NCI-H2107 treated with DMSO at 0.1 percent for 48 hours (cell line): ENCODE data around the gene CHD1L.
A peak's percentile ranks its signal among the peaks of the same experiment; 100 is the strongest.
"Not testable (repeated sequence)": the region's sequence is repeated elsewhere in the genome, so short reads cannot be mapped to it uniquely, and the experiment has no call there.

Experiments
- DNase-seq: peaks from one replicate; lab custom pipeline; 2025; ENCODE audit not compliant: unreplicated experiment; lab: John Stamatoyannopoulos, UW

The CHD1L gene

GRCh38 chr1:147242449-147243227 lies at the start of gene CHD1L:
CHD1L (plus strand) TSS chr1:147242684; CDS start chr1:147242704, 20 bp downstream.
- peak; percentile 87 for DNase-seq

- not testable (repeated sequence) for DNase-seq
These were observed 45.2 kb upstream of the CHD1L start for GRCh38 chr1:147197324-147197723.

DNA sequence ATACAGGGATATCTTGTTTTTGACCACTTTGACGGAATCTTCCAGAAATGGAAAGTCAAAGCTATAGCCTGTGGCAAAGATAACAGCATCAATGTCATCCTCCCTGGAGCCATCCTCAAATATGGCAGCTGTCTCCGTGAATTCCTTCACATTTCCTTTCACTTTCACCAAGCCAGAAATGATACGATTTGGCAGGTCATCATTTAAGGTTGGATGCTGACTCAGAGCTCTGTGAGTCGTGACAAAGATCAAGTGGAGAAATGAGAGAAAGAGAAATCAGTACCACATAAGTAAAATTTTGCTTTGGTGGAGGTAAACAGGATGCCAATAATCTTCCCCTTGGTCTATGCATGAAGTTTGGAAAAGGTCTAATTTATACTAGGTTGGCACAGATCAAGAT lies 41.2 kb upstream of the CHD1L start:
- no peak for DNase-seq

GRCh38 chr1:147201786-147202185 lies 40.7 kb upstream of the CHD1L start:
- DNase-seq, result no peak

GRCh38 chr1:147202576-147202975 lies 39.9 kb upstream of the CHD1L start:
- DNase-seq, result no peak

- no peak for DNase-seq
These were observed 38.4 kb upstream of the CHD1L start for GRCh38 chr1:147204080-147204479.

GRCh38 chr1:147207192-147207591 lies 35.3 kb upstream of the CHD1L start:
- DNase-seq, result no peak

GRCh38 chr1:147208619-147209018 lies 33.9 kb upstream of the CHD1L start:
- DNase-seq, result no peak

GRCh38 chr1:147209825-147210821 lies 32.4 kb upstream of the CHD1L start:
- no peak for DNase-seq

DNA sequence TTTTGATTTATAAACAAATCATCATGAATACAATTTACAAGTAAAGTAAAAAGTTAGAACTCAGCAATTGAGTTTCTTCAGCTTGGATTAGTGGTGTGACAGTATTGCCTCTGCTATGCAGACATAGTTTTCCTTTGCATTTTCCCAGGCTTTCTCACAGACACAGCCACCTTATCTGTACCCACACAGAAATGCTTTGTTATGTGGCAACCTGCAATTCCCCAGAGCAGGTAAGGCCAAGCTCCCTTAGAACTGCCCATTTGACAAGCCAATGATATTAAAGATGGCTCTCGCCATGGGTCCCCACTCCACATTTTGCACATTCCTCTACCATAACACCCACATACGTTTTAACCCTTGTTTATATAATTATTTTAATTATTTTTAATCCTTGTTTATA lies 31.5 kb upstream of the CHD1L start:
- DNase-seq, result no peak

DNA sequence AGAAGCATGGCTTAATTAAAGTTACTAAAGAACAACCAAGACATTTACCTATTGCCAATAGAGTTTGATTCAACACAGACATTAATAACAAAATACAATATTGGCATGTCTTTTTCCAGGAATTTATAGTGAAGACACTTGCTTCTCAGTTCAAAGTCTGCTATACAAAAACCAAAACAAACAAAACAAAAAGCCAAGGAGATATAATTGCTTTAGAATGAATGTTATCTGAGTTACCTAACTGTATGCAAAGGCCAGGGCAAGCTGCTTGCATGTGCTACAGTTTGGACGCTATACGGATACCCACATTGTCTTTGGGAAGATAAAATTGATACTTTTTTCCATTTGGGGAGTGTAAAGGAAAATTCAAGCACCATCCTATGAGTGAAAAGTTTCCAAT lies 30.9 kb upstream of the CHD1L start:
- DNase-seq, result no peak

DNA sequence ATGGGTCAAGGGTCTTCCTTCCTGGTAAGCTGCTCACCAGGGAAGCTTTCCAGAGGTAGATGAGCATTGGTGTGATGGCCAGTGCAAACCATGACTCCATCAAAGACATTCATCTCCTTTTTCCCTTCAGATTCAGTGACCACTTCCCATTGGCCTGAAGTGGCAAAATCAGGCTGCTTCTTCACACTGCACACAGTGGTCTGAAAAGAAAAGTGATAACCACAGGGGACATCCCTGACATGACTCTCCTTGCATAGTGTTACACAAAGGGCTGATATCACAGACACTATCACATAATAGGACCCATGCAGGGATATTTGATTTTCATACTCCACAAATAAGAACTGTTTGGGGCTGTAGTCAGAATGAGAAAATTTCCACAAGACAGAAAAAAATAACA lies 29.2 kb upstream of the CHD1L start:
- DNase-seq, result no peak

GRCh38 chr1:147214325-147214724 lies 28.2 kb upstream of the CHD1L start:
- DNase-seq, result no peak

DNA sequence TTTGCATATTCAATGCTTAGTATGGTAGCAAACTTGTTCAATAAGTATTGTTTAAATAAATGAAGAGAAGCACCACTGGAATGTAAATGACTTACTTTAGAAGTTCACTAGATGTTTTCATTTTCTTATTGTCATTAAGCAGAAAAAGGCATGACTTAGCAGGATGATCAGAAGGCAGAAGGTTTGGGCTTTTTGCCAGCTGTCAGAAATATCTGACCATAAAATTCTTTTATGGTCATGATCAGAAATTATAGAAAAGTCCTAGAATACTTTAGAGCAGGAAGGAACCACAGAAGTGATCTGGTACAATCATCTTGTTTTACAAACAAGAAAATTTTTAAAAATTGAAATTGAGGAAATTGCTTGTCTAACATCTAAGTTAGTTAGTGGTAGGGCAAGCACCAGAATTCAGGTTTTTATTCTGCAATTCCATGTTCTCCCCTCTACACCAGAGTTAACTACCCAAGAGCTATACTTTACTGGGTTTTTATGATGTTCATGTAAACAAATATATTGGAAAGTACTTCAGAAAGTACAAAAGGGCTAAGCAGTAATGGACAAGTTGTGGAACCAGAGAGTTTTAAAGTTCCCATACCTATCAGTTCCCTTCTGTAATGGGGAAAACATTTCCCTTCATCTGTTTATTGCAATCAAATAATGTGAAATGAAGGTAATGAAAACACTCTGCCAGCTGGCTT lies 27.5 kb upstream of the CHD1L start:
- DNase-seq, result no peak

GRCh38 chr1:147215540-147215916 lies 27.0 kb upstream of the CHD1L start:
- no peak for DNase-seq

- no peak for DNase-seq
These were observed 26.4 kb upstream of the CHD1L start for GRCh38 chr1:147216124-147216523.

DNA sequence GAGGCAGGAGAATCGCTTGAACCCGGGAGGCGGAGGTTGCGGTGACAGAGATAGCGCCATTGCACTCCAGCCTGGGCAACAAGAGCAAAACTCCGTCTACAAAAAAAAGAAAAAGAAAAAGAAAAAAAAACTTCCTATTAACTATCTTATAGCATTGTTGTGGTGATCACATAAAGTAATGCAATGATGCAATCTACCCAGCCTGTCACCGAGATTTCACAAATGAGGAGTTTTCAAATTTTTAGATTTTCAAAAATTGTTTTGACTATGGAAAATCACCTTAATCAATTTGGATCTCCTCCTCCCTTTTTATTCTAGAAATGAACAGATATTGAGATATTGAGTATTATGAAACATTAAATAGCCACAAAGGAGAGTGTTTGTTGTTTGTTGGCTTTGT lies 25.3 kb upstream of the CHD1L start:
- no peak for DNase-seq

DNA sequence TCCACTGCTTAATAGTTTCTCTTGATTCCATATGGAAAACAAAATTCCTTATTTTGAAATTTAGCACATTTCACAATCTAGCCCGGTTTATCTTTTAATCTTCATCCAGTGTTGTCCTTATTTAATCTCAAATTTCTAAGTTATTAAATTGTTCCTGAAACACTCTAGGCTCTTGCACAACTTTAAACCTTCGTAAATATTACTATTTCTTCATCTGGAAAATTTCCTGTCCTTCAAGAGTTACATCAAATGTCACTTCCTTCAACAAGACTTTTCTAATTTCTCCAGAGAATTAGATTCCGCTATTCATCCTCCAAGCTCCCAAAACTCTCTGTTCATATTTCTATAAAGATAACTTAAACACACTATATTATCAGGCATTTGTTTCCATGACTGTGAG lies 23.9 kb upstream of the CHD1L start:
- no peak for DNase-seq

DNA sequence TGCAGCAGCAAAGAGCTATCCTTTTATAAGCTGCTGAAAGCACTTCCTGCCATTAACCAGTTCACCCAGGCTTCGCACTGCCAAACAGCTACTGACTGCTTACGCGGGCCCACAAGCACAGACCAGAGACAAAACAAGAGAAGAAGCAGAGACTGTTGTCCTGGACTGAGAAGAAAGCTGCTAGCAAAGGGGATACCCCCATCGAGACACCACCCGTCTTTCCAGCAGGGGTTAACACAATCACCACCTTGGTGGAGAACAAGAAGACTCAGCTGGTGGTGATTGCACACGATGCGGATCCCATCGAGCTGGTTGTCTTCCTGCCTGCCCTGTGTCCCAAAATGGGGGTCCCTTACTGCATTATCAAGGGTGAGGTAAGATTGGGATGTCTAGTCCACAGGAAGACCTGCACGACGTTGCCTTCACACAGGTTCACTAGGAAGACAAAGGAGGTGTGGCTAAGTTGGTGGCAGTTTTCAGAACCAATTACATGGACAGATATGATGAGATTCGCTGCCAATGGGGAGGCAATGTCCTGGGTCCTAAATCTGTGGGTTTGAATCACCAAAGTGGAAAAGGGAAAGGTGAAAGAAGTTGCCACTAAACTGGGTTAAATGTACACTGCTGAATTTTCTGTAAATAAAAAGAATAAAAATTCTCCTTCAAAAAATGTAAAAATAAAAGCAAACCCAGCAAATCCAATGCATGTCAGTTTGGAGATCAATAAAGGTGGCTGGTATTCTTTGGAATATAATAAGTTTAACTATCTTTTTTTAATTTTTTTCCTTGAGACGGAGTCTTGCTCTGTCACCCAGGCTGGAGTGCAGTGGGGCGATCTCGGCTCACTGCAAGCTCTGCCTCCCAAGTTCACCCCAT lies 18.5 kb upstream of the CHD1L start:
- no peak for DNase-seq

GRCh38 chr1:147225193-147225730 lies 17.2 kb upstream of the CHD1L start, which contains the start of gene FMO5:
FMO5 (minus strand) TSS chr1:147225339; CDS start chr1:147225029, 310 bp downstream.
- peak; percentile 53 for DNase-seq
